Endothelial cell of umbilical vein (primary cell): ENCODE measurements around the gene PKNOX1. TPM values are rescaled to one million over a fixed set of nuclear protein-coding genes. Genes with fewer than 3 reads are reported as not detected.
A peak's percentile ranks its signal among the peaks of the same experiment; 100 is the strongest.
"Not testable (repeated sequence)": the region's sequence is repeated elsewhere in the genome, so short reads cannot be mapped to it uniquely, and the experiment has no call there.

ENCODE experiments used
- BruUV-seq: library from RNA; stranded (reverse); fragments of 400-500 nt; replicated peaks from 2 replicates; lab custom pipeline; 2021; lab: Mats Ljungman, UMichigan
- CTCF ChIA-PET: fragments of 300-600, 350-600 bp; sonication (Branson Sonifier 250); formaldehyde crosslinking; loops from one replicate; lab custom pipeline; 2021; ENCODE audit warnings: antibody characterized with exemption, inconsistent platforms; lab: Charles Lee
- POLR2A ChIA-PET: fragments of 300-600, 350-600 bp; sonication (Branson Sonifier 250); formaldehyde crosslinking; loops from one replicate; lab custom pipeline; 2021; ENCODE audit warnings: antibody characterized with exemption, inconsistent platforms; lab: Charles Lee
- DNase-seq: peaks from one replicate; pipeline ENCODE4 v3.0.0-alpha.2; 2011; ENCODE audit warnings: low read depth, low spot score
- FAIRE-seq: peaks from 2 replicates; lab custom pipeline; 2011; peaks lifted over from hg19 to GRCh38; lab: Jason Lieb, UNC
- H2AFZ ChIP-seq: 2 replicates; pipeline ENCODE4 v1.6.0; 2012; ENCODE audit warnings: low read depth, low read length, control low read depth, inconsistent platforms
- H3K27ac ChIP-seq: 2 replicates; pipeline ENCODE4 v1.5.1; 2011; ENCODE audit warnings: low read depth, mild to moderate bottlenecking, control low read depth, low read length, moderate library complexity; ENCODE audit not compliant: insufficient read depth
- H3K27me3 ChIP-seq, 2 experiments: 2 replicates each; pipeline versions ENCODE4 v1.6.0 to v1.6.1; 2011; ENCODE audit warnings: low read length in 2 of 2, mixed read lengths in 1 of 2; ENCODE audit not compliant: control insufficient read depth in 2 of 2, insufficient read depth in 2 of 2
- H3K36me3 ChIP-seq, 2 experiments: 2 replicates in 1 of 2; 3 replicates in 1 of 2; pipeline ENCODE4 v1.5.1; 2011; ENCODE audit warnings: low read length in 2 of 2, mild to moderate bottlenecking in 1 of 2, moderate library complexity in 1 of 2; ENCODE audit not compliant: control insufficient read depth in 2 of 2, insufficient read depth in 2 of 2; ENCODE audit errors: extremely low read depth in 1 of 2
- H3K4me1 ChIP-seq: 3 replicates; pipeline ENCODE4 v1.5.1; 2011; ENCODE audit warnings: mild to moderate bottlenecking, low read length; ENCODE audit not compliant: control insufficient read depth, insufficient read depth; ENCODE audit errors: extremely low read depth
- H3K4me2 ChIP-seq: 2 replicates; pipeline ENCODE4 v1.6.1; 2011; ENCODE audit warnings: low read length, control low read depth, mixed read lengths; ENCODE audit not compliant: insufficient read depth
- H3K4me3 ChIP-seq, 3 experiments: fragments of 200-600 bp in 1 of 3; sonication (generic), shearing (Covaris generic) in 1 of 3; replicated peaks in 1 of 3; 2 replicates each; pipeline ENCODE4 v1.5.1; 2011 to 2016; ENCODE audit warnings: control low read depth in 3 of 3, low read length in 3 of 3, mild to moderate bottlenecking in 2 of 3, inconsistent platforms in 1 of 3, low read depth in 1 of 3, moderate library complexity in 1 of 3; ENCODE audit not compliant: insufficient read depth in 1 of 3
- H3K79me2 ChIP-seq: 2 replicates; pipeline ENCODE4 v1.6.0; 2012; ENCODE audit warnings: low read length, inconsistent platforms; ENCODE audit not compliant: control insufficient read depth, insufficient read depth
- H3K9ac ChIP-seq: replicated peaks from 2 replicates; pipeline ENCODE3; 2011; ENCODE audit warnings: low read length, control low read depth; ENCODE audit not compliant: insufficient read depth; ENCODE audit errors: extremely low read depth
- H3K9me1 ChIP-seq: replicated peaks from 3 replicates; pipeline ENCODE4 v1.6.0; 2011; ENCODE audit warnings: mild to moderate bottlenecking, low read length; ENCODE audit not compliant: control insufficient read depth, insufficient read depth; ENCODE audit errors: extremely low read depth
- H3K9me3 ChIP-seq: replicated peaks from 2 replicates; pipeline ENCODE4 v1.5.1; 2012; ENCODE audit warnings: low read length, inconsistent platforms; ENCODE audit not compliant: control insufficient read depth, insufficient read depth
- H4K20me1 ChIP-seq: replicated peaks from 2 replicates; pipeline ENCODE3; 2011; ENCODE audit warnings: mild to moderate bottlenecking, low read length; ENCODE audit not compliant: control insufficient read depth, insufficient read depth; ENCODE audit errors: extremely low read depth
- CTCF ChIP-seq, 2 donors: IDR thresholded peaks; 1 replicate in 1 of 2; 2 replicates in 1 of 2; pipeline ENCODE4 v1.5.1; 2011; ENCODE audit warnings: low read length in 2 of 2, mild to moderate bottlenecking in 2 of 2, moderate library complexity in 2 of 2, control low read depth in 1 of 2, inconsistent platforms in 1 of 2, low read depth in 1 of 2; ENCODE audit not compliant: insufficient read depth in 1 of 2; ENCODE audit errors: extremely low read depth in 1 of 2
- EZH2 ChIP-seq: IDR thresholded peaks from 2 replicates; pipeline ENCODE4 v1.6.1; 2012; ENCODE audit warnings: borderline replicate concordance, low read depth, mild to moderate bottlenecking, moderate library complexity, low read length, inconsistent platforms; ENCODE audit not compliant: severe bottlenecking
- FOS ChIP-seq: IDR thresholded peaks from 2 replicates; pipeline ENCODE4 v1.6.1; 2011; ENCODE audit warnings: mild to moderate bottlenecking, low read length, moderate library complexity, borderline replicate concordance; ENCODE audit not compliant: insufficient read depth
- GATA2 ChIP-seq: IDR thresholded peaks from 2 replicates; pipeline ENCODE4 v1.7.0; 2011; ENCODE audit warnings: low read depth, mild to moderate bottlenecking, moderate library complexity, mixed read lengths, low read length; ENCODE audit not compliant: insufficient read length, insufficient read depth
- JUN ChIP-seq: IDR thresholded peaks from 2 replicates; pipeline ENCODE4 v1.6.1; 2011; ENCODE audit warnings: borderline replicate concordance, low read depth; ENCODE audit not compliant: insufficient read length, insufficient read depth
- MAX ChIP-seq: IDR thresholded peaks from 2 replicates; pipeline ENCODE4 v1.6.1; 2011; ENCODE audit not compliant: insufficient read depth, insufficient read length
- MYC ChIP-seq: IDR thresholded peaks from one replicate; pipeline ENCODE4 v1.6.1; 2011; ENCODE audit warnings: mild to moderate bottlenecking, low read depth, low read length
- POLR2A ChIP-seq: IDR thresholded peaks from 2 replicates; pipeline ENCODE4 v1.6.1; 2012; ENCODE audit warnings: low read depth, mild to moderate bottlenecking, control low read depth, low read length
- POLR2AphosphoS5 ChIP-seq: IDR thresholded peaks from 2 replicates; pipeline ENCODE4 v1.6.1; 2012; ENCODE audit warnings: low read depth, mild to moderate bottlenecking, control low read depth, low read length, moderate library complexity; ENCODE audit not compliant: insufficient read depth
- dilution Hi-C: fragments of 300-500 bp; cut with MboI; formaldehyde crosslinking; loops from one replicate; pipeline ENCODE4 v1.15.0; 2019; ENCODE audit warnings: low sequenced_read_pairs; ENCODE audit not compliant: extremely low pct_ligation_motif_present
- intact Hi-C: fragments of 100-400 bp; cut with micrococcal nuclease; formaldehyde crosslinking; loops from one replicate; pipeline ENCODE4 v1.10.0; 2022
- polyA plus RNA-seq, 4 experiments: library from polyadenylated mRNA; depleted of rRNA in 3 of 4; stranded (reverse) in 3 of 4; unstranded in 1 of 4; fragments of >200 nt; gene quantifications; 2 replicates each; pipeline versions ENCODE4 v1.2.1 to v1.2.3, GENCODE V29; 2011 to 2012; ENCODE audit warnings: missing spikeins in 1 of 4
- total RNA-seq: library from RNA; stranded (reverse); gene quantifications from 2 replicates; pipeline ENCODE4 v1.2.3, GENCODE V29; 2021

The PKNOX1 gene
- total and polyA plus RNA-seq, 2 donors (not counting 3 experiments of a cell fraction or from before 2014, with no cell fraction given) = 16.6 to 23.6 TPM

GRCh38 chr21:42925114-42925926, 49.0 kb upstream of the PKNOX1 start, which contains the start of gene ERVH48-1:
ERVH48-1 (minus strand) TSS chr21:42925630; CDS start chr21:42919006, 6,624 bp downstream.
- intact Hi-C loops = no loop called here
- Histone ChIP-seq H3K4me1 (peaks cover 5% of the 10 kb centered on the region), H3K27me3 (peaks cover 0 to under 1% of the 10 kb centered on the region in 2 experiments), H3K79me2 (no peaks in the 10 kb centered on the region), H3K9me1 (no peaks in the 10 kb centered on the region), H3K9me3 (no peaks in the 10 kb centered on the region), H3K4me3 (no peak within 1 kb of the TSS), H3K9ac (no peak within 1 kb of the TSS), H2AFZ (peak within 1 kb of the TSS; percentile 97), H3K27ac (no peak within 1 kb of the TSS), H4K20me1 (no peaks in the 10 kb centered on the region), H3K4me2 (no peak within 1 kb of the TSS), H3K36me3 (no peaks in the 10 kb centered on the region)
- no TSS peak for BruUV-seq
- ChIA-PET POLR2A (no interaction called here), CTCF (no interaction called here)
- TF ChIP-seq JUN (no peak), FOS (no peak), MYC (no peak), POLR2AphosphoS5 (no peak), EZH2 (no peak), GATA2 (no peak), MAX (no peak), CTCF (IDR thresholded peaks at IDR 0.05; ENCODE audit: extremely low read depth in 1 of 2, insufficient read depth in 1 of 2, low read depth in 1 of 2, low read length in 2 of 2) (no peak), POLR2A (no peak)
- dilution Hi-C loops = no loop called here
- FAIRE-seq (no peak), DNase-seq (no peak)

- H3K9me1 ChIP-seq, H3K36me3 ChIP-seq, H3K4me2 ChIP-seq, H4K20me1 ChIP-seq, H3K4me1 ChIP-seq, intact Hi-C loops, H3K27ac ChIP-seq, DNase-seq, H3K27me3 ChIP-seq, H3K9ac ChIP-seq, H3K9me3 ChIP-seq, H3K4me3 ChIP-seq, FAIRE-seq, BruUV-seq, POLR2A ChIA-PET, CTCF ChIA-PET, H2AFZ ChIP-seq, H3K79me2 ChIP-seq, dilution Hi-C loops: not testable (repeated sequence)
Observed at GRCh38 chr21:42927474-42928200, 46.7 kb upstream of the PKNOX1 start.
